ENCODE results near the gene TAF1.
"Not testable (repeated sequence)": the region's sequence is repeated elsewhere in the genome, so short reads cannot be mapped to it uniquely, and the experiment has no call there.

The TAF1 gene

DNA sequence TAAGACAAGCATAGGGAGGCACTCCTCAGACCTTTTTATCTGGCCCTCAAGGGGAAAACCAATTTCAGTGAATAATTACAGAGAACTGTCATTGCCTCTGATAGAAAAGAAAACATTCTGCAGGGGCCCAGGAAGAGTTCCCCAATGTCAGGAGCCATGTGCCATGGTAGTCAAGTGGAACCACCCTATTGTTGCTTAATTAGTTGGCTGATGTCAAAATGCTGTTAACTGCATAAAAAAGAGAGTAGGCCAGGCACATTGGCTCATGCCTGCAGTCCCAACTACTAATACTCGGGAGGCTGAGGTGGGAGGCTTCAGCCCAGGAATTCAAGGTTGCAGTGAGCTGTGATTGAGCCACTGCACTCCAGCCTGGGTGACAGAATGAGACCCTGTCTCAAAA, 138.2 kb downstream of the TAF1 start:
- Mint-ChIP-seq H3K4me1 (ENCODE audit: low read depth) (no peaks in the 10 kb centered on the region), H3K9me3 (no peaks in the 10 kb centered on the region), H3K4me3 (no peak overlapping the region), H3K27me3 (peaks cover 29% of the 10 kb centered on the region), H3K27ac (no peak overlapping the region), H3K36me3 (ENCODE audit: low read depth) (no peaks in the 10 kb centered on the region)
- no peak for DNase-seq

DNA sequence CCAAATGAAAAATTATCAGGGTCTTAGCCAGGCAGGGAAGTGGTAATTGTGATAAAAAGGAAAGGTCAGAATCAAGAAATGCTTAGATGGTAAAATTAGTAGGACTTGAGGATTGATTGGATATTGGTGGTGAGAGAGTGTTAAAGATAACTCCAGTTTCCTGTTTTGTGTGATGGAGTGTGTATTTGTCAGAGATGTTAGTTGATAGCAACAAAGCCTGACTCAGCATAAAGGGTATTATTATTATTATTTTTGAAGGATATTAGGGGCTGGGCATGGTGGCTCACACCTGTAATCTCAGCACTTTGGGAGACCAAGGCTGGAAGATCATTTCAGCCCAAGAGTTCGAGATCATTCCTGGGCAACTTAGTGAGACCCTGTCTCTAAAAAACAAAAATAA, 143.1 kb downstream of the TAF1 start:
- H3K4me3 Mint-ChIP-seq, result no peak overlapping the region
- no peak for DNase-seq
- no peaks in the 10 kb centered on the region for H3K36me3 Mint-ChIP-seq (ENCODE audit: low read depth)
- H3K9me3 Mint-ChIP-seq, result peaks cover 3% of the 10 kb centered on the region
- H3K27me3 Mint-ChIP-seq, result peaks cover 17% of the 10 kb centered on the region
- peaks cover 5% of the 10 kb centered on the region for H3K4me1 Mint-ChIP-seq (ENCODE audit: low read depth)
- no peak overlapping the region for H3K27ac Mint-ChIP-seq

DNA sequence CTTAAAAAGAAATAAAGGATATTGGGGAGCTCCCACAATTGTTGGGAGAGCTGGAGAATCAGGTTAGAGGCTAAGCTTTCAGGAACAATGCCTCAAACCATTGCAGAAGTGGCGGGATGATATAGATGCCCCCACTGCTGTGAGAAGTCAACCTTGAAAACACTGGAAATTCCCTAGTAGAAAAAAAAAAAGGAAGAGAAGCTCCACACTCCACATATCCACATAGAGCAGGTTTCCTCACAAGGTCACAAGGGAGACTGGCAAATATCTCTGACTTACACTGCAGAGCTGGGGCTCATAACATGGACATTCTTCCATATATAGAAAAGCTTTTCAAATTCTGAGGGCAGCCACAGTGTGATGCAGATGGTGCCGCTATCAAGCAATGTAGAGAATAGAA, 144.0 kb downstream of the TAF1 start:
- Mint-ChIP-seq H3K27me3 (peaks cover 14% of the 10 kb centered on the region), H3K4me3 (no peak overlapping the region), H3K4me1 (ENCODE audit: low read depth) (peaks cover 13% of the 10 kb centered on the region), H3K36me3 (ENCODE audit: low read depth) (no peaks in the 10 kb centered on the region), H3K9me3 (peaks cover 3% of the 10 kb centered on the region), H3K27ac (no peak overlapping the region)
- no peak for DNase-seq

DNA sequence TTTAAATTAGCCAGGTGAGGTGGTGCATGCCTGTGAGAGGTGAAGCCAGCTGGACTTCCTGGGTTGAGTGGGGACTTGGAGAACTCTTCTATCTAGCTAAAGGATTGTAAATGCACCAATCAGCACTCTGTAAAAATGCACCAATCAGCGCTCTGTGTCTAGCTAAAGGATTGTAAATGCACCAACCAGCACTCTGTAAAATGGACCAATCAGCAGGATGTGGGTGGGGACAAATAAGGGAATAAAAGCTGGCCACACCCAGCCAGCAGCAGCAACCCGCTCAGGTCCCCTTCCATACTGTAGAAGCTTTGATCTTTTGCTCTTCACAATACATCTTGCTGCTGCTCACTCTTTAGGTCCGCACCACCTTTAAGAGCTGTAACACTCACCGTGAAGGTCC, 147.6 kb downstream of the TAF1 start:
- H3K4me1 Mint-ChIP-seq (ENCODE audit: low read depth), result peaks cover 17% of the 10 kb centered on the region
- H3K36me3 Mint-ChIP-seq (ENCODE audit: low read depth); H3K4me3 Mint-ChIP-seq; H3K27ac Mint-ChIP-seq; H3K9me3 Mint-ChIP-seq; DNase-seq; H3K27me3 Mint-ChIP-seq: not testable (repeated sequence)

DNA sequence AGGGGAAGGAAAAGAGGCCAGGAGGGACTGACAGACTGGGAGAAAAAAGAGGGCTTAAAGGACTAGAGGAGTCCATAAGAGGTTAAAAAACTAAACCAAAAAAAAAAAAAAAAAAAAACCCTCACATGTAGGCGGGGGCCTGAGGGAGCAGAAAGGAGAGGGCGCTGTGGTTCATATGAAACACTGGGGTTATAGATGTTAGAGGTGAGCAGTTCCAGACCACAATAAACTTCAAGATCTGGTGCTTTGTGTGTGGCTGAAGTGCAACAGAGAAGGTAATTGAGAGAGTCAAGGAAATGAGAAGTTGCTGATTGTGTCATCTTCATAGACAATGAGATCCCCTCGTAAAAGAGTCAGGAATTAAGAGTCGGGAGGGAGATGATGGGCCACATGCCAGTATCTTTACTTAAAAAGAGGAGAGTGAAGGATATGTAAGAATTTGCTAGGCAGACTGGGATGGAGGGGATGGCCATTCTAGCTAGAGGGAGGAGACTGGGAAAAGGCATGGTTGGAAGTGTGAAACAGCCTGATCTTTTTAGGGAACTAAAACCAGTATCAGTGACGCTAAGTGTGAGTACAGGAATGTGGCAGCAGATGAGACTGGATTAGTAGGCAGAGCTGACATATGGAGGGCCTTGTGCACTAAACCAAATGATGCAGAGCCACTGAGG, 148.3 kb downstream of the TAF1 start:
- H3K27ac Mint-ChIP-seq, result no peak overlapping the region
- no peaks in the 10 kb centered on the region for H3K36me3 Mint-ChIP-seq (ENCODE audit: low read depth)
- H3K4me3 Mint-ChIP-seq, result no peak overlapping the region
- peaks cover 6% of the 10 kb centered on the region for H3K27me3 Mint-ChIP-seq
- no peak for DNase-seq
- H3K4me1 Mint-ChIP-seq (ENCODE audit: low read depth), result peaks cover 17% of the 10 kb centered on the region
- H3K9me3 Mint-ChIP-seq, result peaks cover 3% of the 10 kb centered on the region

DNA sequence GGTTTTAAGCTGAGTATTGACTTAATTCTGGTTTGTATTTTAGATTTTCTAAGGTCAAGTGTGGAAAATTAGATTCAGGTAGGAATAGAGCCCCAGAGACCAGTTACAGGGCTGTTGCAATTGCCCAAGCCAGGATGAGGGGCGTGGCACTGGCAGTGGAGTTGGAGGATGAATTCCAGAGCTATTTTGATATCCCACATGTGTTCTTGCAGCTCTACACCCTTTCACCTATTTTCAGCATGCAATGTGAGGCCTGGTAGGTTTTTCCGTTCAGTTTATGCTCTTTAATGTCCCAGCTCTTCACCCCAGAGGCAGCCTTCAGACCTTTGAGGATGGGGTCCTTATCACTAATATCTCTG, 148.9 kb downstream of the TAF1 start:
- peaks cover 6% of the 10 kb centered on the region for H3K27me3 Mint-ChIP-seq
- no peak overlapping the region for H3K4me3 Mint-ChIP-seq
- peaks cover 3% of the 10 kb centered on the region for H3K9me3 Mint-ChIP-seq
- no peaks in the 10 kb centered on the region for H3K36me3 Mint-ChIP-seq (ENCODE audit: low read depth)
- DNase-seq, result no peak
- no peak overlapping the region for H3K27ac Mint-ChIP-seq
- H3K4me1 Mint-ChIP-seq (ENCODE audit: low read depth), result peaks cover 17% of the 10 kb centered on the region
